ENCODE measurements around the gene REXO5.

REXO5 gene

DNA sequence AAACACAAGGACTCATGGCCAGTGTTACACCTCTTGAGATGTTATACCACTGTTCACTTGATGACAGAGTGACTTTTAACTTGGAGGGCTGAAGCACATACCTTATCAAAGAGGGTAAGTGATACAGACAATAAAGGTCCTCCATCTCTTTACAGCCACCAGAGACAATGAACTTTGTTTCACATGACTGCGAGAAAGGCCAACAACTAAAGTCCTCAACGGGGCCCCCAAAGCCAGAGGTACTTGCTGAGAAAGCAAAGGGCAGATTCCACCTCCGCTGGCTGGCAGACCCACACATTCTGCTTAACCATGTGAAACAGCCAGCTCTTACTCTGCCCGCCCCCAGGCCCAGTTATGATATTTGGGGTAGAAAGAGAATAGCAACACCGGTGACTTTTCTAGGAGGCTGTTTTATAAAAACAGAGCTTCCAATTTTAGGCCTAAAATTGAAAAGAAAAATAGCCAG lies 72.4 kb downstream of the REXO5 start:
- Histone ChIP-seq H4K20me1 (ENCODE audit: control insufficient read depth, insufficient read depth, low read depth, low read length) (no peaks in the 10 kb centered on the region), H3K79me2 (ENCODE audit: control insufficient read depth, low read length) (peaks cover 21% of the 10 kb centered on the region), H3K9me2 (replicated peaks; ENCODE audit: control insufficient read depth, low read length) (no peaks in the 10 kb centered on the region), H3K4me3 (ENCODE audit: low read length) (no peak overlapping the region), H3K27ac (ENCODE audit: low read depth, low read length) (no peak overlapping the region), H3K27me3 (ENCODE audit: control insufficient read depth, low read length) (no peaks in the 10 kb centered on the region), H3K36me3 (ENCODE audit: control insufficient read depth, low read length) (no peaks in the 10 kb centered on the region), H3K4me2 (ENCODE audit: low read length) (no peak overlapping the region), H3K4me1 (ENCODE audit: control insufficient read depth, low read length) (peaks cover 23% of the 10 kb centered on the region), H3K9me3 (ENCODE audit: control insufficient read depth, insufficient read depth, low read length) (no peaks in the 10 kb centered on the region), H3F3A (ENCODE audit: control insufficient read depth, insufficient read depth) (no peaks in the 10 kb centered on the region)
- TF ChIP-seq CTCF (IDR thresholded peaks at IDR 0.05; ENCODE audit: low read depth, low read length, poor library complexity, severe bottlenecking): no peak
- no peak for TF ChIP-seq EZH2phosphoT487 (IDR thresholded peaks at IDR 0.05; ENCODE audit: borderline replicate concordance, low read length)

DNA sequence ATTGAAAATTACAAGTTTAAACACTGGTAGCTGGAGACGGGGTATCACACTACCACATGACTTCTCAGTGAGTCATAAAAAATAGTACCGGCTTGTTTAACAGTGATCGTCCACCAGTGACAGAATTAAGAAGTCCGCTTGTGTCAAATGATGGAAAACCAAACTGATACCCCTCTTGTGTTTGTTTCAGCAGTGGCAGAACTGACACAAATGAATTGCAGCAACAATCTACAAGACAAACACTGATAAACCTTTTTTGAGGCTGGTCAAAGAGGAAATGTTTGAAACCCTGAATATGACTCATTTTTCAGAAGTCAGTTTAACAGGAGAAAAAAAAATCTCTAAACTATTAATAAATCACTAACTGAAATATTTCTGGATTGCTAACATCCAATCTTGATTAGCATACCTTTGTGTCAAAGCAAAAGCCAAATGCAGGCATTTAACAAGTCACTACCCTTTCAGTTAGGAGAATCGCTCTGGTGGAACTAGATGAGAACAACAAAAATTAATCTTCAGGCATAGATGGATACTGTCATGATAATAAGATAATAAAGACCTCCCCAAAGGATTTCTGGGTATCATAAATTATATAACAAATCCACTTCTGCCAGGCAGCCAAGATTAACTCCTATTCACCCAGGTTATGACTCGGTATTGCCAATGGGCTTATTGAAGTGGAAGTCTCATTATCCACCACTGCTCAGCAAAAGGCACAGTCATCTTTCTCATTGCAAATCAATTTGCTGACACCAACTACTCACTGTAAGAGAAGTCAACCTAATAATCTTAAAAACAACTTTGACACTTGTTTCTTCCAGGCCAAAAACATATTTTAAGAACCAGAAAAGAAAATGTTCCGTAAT lies 73.1 kb downstream of the REXO5 start:
- no peak overlapping the region for H3K4me3 ChIP-seq (ENCODE audit: low read length)
- H4K20me1 ChIP-seq (ENCODE audit: control insufficient read depth, insufficient read depth, low read depth, low read length): no peaks in the 10 kb centered on the region
- TF ChIP-seq CTCF (IDR thresholded peaks at IDR 0.05; ENCODE audit: low read depth, low read length, poor library complexity, severe bottlenecking): no peak
- TF ChIP-seq EZH2phosphoT487 (IDR thresholded peaks at IDR 0.05; ENCODE audit: borderline replicate concordance, low read length): no peak
- peaks cover 14% of the 10 kb centered on the region for H3K79me2 ChIP-seq (ENCODE audit: control insufficient read depth, low read length)
- no peaks in the 10 kb centered on the region for H3F3A ChIP-seq (ENCODE audit: control insufficient read depth, insufficient read depth)
- H3K27me3 ChIP-seq (ENCODE audit: control insufficient read depth, low read length): no peaks in the 10 kb centered on the region
- H3K4me2 ChIP-seq (ENCODE audit: low read length): no peak overlapping the region
- H3K36me3 ChIP-seq (ENCODE audit: control insufficient read depth, low read length): no peaks in the 10 kb centered on the region
- H3K27ac ChIP-seq (ENCODE audit: low read depth, low read length): no peak overlapping the region
- no peaks in the 10 kb centered on the region for H3K9me3 ChIP-seq (ENCODE audit: control insufficient read depth, insufficient read depth, low read length)
- H3K9me2 ChIP-seq (replicated peaks; ENCODE audit: control insufficient read depth, low read length): no peaks in the 10 kb centered on the region
- H3K4me1 ChIP-seq (ENCODE audit: control insufficient read depth, low read length): peaks cover 24% of the 10 kb centered on the region

DNA sequence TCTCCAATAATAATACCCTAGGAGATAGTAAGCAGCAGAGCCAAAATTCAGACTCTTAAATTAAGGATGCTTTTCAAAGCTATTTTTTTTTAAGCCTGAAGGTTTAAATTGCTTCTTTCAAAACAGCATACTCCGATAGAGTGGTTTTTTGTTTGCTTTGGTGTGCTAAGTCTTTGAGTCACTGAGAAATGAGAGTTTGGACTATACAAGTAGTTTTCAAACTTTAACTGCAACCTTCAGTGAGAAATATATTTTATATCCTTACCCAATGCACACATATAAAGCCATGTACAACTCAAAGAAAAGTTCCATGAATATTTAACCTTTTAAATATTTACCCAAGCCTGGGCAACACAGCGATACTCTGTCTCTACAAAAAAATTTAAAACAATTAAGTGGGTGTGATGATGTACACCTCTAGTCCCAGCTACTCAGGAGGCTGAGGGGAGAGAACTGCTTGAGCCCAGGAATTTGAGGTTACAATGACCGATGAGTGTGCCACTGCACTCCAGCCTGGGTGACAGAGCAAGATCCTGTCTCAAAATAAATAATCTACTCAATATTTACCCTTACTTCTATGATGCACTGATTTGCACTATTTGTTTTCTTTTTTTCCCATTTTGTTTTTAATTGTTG lies 74.7 kb downstream of the REXO5 start:
- H3K27ac ChIP-seq (ENCODE audit: low read depth, low read length): no peak overlapping the region
- no peaks in the 10 kb centered on the region for H3K9me2 ChIP-seq (replicated peaks; ENCODE audit: control insufficient read depth, low read length)
- H3F3A ChIP-seq (ENCODE audit: control insufficient read depth, insufficient read depth): no peaks in the 10 kb centered on the region
- H3K9me3 ChIP-seq (ENCODE audit: control insufficient read depth, insufficient read depth, low read length): no peaks in the 10 kb centered on the region
- H3K4me3 ChIP-seq (ENCODE audit: low read length): no peak overlapping the region
- H3K4me2 ChIP-seq (ENCODE audit: low read length): no peak overlapping the region
- peaks cover 12% of the 10 kb centered on the region for H3K4me1 ChIP-seq (ENCODE audit: control insufficient read depth, low read length)
- no peak for TF ChIP-seq CTCF (IDR thresholded peaks at IDR 0.05; ENCODE audit: low read depth, low read length, poor library complexity, severe bottlenecking)
- TF ChIP-seq EZH2phosphoT487 (IDR thresholded peaks at IDR 0.05; ENCODE audit: borderline replicate concordance, low read length): no peak
- peaks cover 10% of the 10 kb centered on the region; the same call in 1 of the 2 replicates for H3K79me2 ChIP-seq (ENCODE audit: control insufficient read depth, low read length)
- H4K20me1 ChIP-seq (ENCODE audit: control insufficient read depth, insufficient read depth, low read depth, low read length): no peaks in the 10 kb centered on the region
- no peaks in the 10 kb centered on the region for H3K36me3 ChIP-seq (ENCODE audit: control insufficient read depth, low read length)
- no peaks in the 10 kb centered on the region for H3K27me3 ChIP-seq (ENCODE audit: control insufficient read depth, low read length)
